ENCODE results near the gene SLC34A3.

GRCh38 chr9:137200311-137201204, 30.1 kb upstream of the SLC34A3 start, which contains the start of gene TPRN:
- no peak for TF ChIP-seq FOXK2 (IDR thresholded peaks at IDR 0.05)
- 0 out of 2 replicates have a peak, but pooled peaks have one; percentile 33 for TF ChIP-seq SP1 (IDR thresholded peaks at IDR 0.05)
- peak; percentile 50; the same call in 1 of the 2 replicates for TF ChIP-seq LEF1 (IDR thresholded peaks at IDR 0.05; ENCODE audit: borderline replicate concordance)
- TF ChIP-seq SUZ12 (IDR thresholded peaks at IDR 0.05): no peak
- 0 out of 2 replicates have a peak, but pooled peaks have one; percentile 48 for TF ChIP-seq FOXM1 (IDR thresholded peaks at IDR 0.05; ENCODE audit: borderline replicate concordance)
- TF ChIP-seq BHLHE40 (IDR thresholded peaks at IDR 0.05; ENCODE audit: borderline replicate concordance): no peak
- TF ChIP-seq ELF4 (IDR thresholded peaks at IDR 0.05): peak; percentile 87
- no peak for TF ChIP-seq NFRKB (IDR thresholded peaks at IDR 0.05)
- TF ChIP-seq TARDBP (IDR thresholded peaks at IDR 0.05): no peak
- TF ChIP-seq PKNOX1 (IDR thresholded peaks at IDR 0.05): peak; percentile 68
- TF ChIP-seq ZNF384 (IDR thresholded peaks at IDR 0.05): no peak
- TF ChIP-seq CTBP1 (IDR thresholded peaks at IDR 0.05; ENCODE audit: borderline replicate concordance): no peak
- no peak for TF ChIP-seq FOXA1 (IDR thresholded peaks at IDR 0.05)
